ENCODE measurements around the gene CCR9.

DNA sequence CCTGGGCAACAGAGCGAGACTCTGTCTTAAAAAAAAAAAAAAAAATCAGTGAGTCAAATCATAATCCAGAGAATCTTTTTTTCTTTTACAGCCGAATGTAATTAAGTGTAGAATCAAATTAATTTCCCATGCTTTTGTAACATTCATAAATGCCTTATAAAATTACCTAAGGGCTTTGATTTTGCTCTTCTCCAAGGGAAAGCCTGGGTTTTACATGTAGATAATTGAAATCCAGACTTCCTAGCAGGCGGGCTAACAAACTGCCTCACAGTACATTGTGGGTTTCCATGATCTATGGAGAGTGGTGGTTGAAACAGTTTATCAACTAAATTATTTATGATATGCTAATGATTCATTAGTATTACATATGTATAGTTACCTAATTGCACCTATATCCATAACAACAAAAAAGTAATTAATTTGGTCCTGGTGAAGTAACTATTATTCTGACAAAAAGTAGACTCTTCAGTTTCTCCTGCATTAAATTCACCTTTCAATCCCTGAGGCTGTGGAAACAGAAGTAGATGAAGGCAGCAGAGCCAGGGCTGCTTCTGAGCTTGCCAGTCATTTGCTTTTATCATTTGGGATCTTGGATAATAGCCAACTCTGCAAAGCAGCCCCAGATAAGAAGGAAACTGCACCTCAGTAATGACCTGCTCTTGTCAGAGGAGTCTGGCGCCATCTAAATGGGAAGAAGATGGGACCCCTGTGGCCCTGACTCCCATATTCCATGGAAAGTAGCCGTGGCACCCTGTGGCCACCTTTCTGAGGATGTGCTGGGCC, 9.5 kb downstream of the CCR9 start:
- TF ChIP-seq, protein P1, sequence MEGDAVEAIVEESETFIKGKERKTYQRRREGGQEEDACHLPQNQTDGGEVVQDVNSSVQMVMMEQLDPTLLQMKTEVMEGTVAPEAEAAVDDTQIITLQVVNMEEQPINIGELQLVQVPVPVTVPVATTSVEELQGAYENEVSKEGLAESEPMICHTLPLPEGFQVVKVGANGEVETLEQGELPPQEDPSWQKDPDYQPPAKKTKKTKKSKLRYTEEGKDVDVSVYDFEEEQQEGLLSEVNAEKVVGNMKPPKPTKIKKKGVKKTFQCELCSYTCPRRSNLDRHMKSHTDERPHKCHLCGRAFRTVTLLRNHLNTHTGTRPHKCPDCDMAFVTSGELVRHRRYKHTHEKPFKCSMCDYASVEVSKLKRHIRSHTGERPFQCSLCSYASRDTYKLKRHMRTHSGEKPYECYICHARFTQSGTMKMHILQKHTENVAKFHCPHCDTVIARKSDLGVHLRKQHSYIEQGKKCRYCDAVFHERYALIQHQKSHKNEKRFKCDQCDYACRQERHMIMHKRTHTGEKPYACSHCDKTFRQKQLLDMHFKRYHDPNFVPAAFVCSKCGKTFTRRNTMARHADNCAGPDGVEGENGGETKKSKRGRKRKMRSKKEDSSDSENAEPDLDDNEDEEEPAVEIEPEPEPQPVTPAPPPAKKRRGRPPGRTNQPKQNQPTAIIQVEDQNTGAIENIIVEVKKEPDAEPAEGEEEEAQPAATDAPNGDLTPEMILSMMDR (IDR thresholded peaks at IDR 0.05; ENCODE audit: low read depth, low read length), result no peak
- TF ChIP-seq POLR2A (IDR thresholded peaks at IDR 0.05; ENCODE audit: extremely low read depth, insufficient read length), result no peak
